Measurements from ENCODE around the gene STIM1. TPM values are rescaled to one million over a fixed set of nuclear protein-coding genes. Genes with fewer than 3 reads are reported as not detected.

The STIM1 gene
- total RNA-seq, 1 donor from 2014 or later = 12.3 TPM

DNA sequence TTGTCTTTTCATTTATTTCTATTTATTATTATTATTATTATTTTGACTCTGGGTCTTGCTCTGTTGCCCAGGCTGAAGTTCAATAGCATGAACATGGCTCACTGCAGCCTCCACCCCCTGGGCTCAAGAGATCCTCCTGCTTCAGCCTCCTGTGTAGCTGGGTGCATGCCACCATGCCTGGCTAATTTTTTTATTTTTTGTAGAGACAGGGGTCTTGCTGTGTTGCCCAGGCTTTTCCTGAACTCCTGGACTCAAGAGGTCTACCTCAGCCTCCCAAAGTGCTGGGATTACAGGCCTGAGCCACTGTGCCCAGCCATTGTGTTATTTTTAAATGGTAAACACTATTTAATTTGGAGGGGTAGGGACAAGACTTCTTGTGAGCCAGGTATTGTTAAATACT is 215.9 kb downstream of the STIM1 start:
- no peak for DNase-seq

DNA sequence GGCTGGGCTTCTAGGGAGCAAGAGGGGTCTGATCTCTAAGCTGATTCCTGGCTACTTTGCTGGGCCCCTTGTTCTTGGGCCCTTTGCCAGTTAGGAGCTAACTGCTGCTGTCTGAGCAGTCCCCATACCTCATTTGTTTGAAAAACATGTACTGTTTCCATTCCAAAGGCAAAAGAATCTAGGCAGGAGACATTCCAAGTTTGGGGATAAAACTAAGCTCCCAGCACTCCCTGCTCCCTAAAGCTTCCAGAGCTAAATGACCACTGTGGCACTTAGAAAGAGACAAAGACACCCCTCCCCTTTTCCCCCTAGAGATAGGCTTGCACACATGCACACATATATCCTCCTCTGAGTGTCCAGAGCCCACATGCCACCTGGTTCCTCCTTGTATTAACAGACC is 216.4 kb downstream of the STIM1 start:
- no peak for DNase-seq

DNA sequence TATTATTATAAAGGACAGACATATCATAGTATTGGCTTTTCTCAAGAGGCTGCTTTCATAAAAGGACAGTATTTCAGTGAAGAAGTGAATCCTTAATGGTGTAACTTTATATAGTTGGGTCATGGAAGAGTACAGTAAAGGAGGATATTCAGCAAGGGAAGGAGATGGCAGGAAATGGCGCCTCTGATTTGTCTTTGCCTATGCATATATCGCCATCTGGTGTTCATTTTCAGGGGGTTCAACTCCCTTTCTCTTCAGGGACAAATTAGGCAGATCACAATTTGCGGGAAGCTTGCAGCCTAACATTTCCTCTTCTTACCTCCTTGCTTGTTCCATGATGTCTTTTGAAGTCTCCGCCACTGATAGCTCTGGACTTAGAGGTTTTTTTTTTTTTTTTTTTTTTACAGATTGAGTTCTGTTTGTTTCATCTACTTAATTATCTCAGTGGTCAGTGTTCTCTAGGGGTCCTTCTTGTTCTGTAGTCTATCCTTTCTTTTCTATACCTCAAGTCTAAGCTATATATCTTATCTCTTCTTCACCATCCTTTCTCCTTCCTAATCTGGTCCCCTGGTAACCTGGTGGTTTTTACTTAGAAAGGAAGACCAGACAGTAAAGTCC is 217.3 kb downstream of the STIM1 start:
- peak; percentile 49 for DNase-seq

DNA sequence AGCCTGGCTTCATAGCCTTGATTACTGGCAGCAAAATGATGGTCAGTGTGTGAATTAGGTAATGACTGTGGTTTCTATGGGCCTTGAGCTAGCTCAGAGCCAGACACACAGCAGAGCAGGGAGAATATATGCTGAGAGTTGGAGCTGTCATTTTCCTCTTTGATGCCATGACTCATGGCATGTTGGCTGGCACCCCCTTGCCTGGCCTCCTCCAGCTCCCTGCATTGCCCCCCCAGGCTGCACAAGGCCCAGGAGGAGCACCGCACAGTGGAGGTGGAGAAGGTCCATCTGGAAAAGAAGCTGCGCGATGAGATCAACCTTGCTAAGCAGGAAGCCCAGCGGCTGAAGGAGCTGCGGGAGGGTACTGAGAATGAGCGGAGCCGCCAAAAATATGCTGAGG is 218.8 kb downstream of the STIM1 start:
- DNase-seq = no peak

DNA sequence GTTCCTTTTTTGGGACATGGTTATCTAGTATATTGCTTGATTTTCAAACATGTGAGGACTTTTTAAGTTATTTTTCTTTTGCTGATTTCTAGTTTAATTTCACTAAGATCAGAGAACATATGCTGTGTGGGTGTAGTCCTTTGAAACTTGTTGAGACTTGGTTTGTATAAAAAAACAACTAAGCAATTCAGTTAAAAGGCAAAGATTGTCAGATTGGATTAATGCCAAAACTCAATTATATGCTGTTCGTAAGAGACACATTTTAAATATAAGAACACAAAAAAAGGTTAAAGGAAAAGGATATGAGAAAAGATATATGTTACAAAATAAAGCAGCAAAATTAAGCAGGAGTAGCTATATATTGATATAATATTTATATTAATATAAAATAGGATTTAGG is 221.3 kb downstream of the STIM1 start:
- no peak for DNase-seq

DNA sequence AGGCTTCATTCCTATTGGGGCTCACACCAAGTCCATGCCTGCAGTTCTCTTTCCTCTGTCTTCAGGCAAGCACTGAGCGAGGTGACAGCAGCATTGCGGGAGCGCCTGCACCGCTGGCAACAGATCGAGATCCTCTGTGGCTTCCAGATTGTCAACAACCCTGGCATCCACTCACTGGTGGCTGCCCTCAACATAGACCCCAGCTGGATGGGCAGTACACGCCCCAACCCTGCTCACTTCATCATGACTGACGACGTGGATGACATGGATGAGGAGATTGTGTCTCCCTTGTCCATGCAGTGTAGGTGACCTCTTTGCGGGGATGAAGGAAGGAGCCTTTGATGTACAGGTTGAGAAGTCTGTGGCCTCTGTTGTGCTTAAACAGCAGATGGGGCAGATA is 227.7 kb downstream of the STIM1 start:
- DNase-seq = no peak

DNA sequence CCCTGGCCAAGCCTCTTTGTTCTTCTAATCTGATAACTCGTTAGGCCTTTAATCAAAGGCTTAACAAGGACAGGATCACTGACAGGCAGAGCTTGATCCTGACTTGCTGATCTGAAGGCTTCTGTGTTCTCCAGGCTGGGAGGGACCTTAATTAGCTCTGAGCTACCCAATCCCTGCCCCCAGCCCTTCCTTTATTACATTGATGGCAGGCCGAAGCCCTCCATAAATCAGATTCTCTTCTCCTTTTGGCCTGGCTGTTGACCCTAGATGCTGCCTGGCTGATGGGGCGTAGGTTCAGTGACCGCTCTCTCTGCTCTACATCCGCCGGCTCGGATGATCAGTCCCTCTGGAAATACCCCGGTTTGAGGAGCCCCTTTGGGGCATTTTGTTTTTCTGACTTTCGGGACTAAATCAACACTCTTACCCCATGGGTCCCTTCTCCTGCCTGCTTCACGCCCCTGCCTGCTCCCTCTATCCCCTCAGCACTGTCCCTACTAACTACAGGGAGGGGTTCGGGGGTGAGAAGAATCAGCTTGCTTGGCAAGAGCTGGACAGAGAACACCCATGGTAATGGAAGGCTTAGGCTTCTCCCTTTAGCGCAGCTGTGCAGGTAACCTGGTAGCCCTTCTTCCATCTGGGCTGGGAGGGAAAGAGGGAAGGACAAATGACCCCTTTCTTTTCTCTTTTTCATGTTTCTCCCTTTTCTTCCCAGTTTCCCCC is 229.1 kb downstream of the STIM1 start:
- DNase-seq = no peak

DNA sequence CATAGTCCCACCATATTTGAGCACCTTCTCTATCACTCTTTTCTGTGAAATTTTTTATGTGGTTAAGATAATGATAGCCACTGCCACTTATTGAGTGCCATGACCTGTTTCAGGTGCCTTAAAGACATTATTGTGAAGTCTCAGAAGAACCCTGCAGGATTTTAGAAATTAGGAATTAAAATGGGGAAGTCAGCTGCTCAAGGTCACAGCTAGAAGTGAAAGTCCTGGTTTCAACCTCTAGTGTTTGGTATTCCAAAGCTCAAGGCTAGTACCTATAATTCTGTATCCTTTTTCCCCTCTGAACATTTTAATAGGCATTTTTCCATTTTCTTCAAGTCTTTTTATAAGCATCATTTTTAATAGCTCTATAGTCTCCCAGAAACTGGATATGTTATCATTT is 230.1 kb downstream of the STIM1 start:
- no peak for DNase-seq

DNA sequence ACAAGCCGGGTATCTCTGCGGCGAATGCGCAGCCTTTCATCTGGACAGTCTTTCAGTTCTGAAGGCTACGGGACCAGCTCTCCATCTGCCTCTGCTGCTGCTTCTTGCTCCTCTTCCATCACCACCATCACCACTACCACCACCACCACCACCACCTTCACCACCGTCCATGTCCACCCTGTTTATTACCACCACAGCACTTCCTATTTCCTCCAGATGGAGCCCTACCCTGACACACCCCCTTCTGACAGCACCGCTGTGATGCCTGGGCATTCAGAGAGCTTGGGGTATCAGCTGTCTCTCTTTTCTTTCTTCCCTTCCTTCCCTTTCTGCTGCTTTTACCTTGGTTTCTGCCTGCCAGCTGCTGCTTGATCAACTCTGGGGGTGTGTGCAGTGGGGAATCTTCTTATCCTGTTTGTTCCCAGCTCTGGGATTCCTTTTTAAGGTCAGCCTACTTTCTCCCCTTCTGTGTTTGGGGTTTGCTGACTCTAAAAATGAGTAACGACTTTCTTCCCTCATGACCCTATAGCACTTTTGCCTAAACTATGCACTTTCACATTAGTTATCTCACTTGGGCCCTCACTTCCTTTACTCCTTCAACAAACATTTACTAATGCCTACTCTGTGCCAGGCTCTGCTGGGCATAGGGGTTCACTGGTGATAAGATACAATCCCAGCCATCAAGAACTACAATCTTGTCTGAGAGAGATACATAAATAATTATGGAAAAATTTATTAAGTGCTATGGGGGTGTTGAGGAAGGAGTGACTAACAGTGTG is 231.3 kb downstream of the STIM1 start:
- DNase-seq = no peak

DNA sequence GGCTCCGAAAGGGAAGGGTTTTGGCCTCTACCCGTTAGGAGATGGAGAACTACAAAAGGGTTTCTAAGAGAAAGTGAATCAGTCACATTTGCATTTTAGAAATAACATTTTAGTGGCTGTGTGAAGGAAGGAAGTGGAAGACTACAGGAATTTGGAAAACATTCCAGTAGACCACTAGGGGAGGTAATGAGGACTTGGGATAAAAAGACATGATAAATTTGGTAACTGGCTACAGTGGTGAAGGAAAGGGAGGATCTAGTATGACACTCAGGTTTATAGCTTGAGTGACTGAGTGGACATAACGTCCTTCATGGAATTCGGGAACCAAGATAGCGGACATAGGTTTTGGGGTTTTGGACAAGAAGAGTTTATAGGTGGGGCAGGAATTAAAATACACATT is 232.1 kb downstream of the STIM1 start:
- DNase-seq = no peak

DNA sequence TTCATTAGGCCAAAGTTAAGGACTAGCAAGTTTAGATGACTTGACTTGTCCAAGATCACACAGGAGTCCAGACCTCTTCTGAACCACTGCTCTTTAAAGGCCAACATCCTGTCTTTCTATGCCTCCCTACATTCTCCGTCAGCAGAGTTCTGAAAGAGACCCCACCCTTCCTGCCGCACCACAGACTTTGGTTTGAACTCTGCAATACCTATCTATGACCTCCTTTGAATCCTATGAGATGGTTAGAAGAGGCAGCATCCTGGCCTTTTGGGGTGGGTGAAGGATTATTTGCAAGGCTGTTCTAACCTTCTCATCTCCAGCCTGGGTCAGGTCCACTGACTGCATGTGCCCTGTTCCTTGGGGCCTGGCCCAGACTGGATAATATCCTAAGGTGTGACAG is 234.8 kb downstream of the STIM1 start:
- no peak for DNase-seq

DNA sequence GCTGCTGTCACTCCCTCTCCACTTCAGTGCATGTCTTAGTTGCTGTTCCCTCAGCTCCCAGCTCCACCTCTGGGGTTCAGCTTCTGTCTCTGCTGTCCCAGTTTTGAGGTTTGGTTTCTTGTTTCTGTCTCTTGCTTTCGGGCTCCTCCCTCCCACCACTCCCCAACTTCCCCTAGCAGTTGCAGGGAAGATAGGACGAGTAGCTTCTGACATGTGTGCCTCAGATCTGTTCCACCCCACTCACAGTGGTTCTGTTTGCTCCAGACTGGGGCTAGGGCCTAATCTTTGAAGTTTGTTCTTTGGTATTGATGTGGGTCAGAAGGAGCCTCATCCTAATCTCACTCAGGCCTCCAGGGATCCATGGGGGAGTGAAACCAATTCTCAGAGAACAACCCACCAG is 236.6 kb downstream of the STIM1 start:
- no peak for DNase-seq

DNA sequence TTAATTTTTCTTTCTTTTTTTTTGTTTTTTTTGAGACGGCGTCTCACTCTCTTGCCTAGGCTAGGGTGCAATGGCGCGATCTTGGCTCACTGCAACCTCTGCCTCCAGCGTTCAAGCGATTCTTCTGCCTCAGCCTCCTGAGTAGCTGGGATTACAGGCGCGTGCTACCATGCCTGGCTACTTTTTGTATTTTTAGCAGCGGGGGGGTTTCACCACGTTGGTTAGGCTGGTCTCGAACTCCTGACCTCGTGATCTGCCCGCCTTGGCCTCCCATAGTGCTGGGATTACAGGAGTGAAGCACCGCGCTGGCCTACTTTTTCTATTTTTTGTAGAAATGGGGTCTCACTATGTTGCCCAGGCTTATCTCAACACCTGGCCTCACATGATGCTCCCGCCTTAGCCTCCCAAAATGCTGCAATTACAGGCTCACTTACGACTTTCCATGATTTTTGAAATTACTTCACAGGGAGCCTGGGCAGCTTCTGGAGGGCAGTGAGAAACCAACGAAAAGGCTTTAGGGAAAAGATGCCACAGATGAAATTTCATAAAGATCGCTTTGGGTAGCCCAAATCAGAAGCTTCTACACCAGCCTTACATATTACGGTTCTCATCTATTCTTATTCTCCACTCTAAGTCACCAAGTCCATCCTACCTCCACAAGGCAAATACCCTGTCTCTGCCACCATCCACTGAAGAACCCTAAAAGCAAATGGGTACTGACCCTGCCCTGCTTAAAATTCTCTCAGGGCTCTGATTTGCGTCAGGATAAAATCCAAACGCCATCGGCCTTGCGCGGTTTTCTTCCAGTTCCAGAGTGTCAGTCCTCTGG is 238.3 kb downstream of the STIM1 start:
- no peak for DNase-seq

DNA sequence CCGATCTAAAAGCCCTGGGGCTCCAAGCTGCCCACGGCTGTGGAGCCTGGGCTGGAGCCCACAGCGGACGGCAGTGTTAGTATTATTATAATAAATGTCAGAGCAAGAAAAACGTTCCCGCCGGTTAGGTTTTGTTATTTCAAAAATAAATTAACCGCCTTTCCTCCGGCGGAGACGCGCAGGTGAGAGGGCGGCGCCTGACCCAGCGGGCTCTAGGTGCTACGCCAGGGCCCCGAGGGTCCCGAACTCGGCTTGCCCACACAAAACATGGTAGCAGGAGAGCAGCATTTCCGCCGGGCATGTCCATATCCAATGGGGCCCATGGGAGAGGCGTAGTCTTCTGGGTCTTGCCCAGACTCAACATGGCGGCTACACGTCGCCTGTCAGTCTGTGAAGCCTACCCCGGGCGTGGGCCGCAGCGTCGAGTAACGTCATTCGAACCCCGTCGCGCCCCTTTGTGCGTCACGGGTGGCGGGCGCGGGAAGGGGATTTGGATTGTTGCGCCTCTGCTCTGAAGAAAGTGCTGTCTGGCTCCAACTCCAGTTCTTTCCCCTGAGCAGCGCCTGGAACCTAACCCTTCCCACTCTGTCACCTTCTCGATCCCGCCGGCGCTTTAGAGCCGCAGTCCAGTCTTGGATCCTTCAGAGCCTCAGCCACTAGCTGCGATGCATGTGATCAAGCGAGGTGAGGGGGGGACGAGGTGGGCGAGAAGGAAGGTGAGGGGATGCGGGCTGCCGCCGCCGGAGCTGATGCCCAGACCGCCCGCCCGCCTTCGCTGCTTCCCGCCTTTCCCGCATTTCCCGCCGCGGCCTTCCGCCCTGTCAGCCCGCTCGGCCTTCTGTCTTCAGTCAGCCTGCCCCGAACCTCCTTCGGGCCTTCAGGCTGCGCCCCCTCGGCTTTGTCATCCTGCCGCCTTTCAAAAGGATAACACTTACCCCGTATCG is 239.2 kb downstream of the STIM1 start, which contains the start of gene RRM1:
RRM1 (plus strand) TSS at position 452 of the 944 bp plus-strand sequence; CDS start at position 666, 214 bp downstream.
- DNase-seq = peak; percentile 96

DNA sequence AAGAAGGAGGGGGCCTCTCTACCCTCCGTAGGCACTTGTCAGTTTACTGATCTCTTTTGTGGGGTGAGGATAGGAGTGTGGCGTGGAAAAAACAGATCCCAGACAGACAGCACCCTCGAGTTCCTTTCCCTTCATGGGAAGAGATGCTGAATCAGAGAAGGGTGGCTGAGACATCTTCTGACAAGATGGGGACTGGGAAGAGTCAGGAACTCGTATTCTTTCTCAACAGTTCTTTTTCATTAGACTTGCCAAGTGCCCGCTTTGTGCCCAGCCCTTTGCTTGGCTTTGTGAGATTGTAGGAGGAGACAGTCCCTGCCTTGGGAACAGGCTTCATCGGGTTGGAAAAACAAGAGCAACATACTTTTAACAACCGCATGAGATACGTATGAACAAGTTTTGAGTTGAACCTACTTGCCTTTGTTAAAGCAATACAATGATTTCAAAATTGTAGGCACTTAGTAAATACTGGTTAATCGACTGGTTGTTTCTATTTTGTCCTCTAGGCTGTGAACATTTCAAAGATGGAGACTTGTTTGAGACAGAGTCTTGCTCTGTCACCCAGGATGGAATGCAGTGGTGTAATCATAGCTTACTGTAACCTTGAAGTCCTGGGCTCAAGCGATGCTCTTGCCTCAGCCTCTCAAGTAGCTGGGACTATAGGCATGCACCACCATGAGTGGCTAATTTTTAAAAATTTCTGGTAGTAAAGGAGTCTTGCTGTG is 240.2 kb downstream of the STIM1 start:
- DNase-seq = no peak

DNA sequence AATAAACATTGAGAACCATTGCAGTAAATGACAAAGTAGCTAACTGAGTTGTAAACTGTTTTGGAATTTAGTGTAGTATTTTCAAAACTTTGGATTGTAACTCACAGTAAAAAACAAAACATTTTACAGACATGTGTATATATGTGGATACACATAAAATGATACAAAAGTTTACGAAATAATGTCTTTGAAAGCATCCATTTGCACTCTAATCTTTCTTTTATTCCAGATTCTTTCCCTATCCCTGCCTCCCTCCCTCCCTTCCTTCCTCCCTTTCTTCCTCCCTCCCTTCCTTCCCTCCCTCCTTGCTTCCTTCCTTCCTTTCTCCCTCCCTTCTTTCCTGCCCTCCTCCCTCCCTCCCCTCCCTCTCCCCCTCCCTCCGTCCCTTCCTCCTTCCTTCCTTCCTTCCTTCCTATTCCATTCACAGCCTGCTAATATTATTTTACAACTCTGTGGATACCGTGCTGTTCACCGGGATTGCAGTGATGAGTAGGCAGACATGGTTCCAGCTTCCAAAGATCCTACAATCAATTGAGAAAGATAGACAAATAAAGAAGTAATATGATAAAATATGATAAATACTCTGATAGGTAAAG is 242.7 kb downstream of the STIM1 start:
- no peak for DNase-seq

DNA sequence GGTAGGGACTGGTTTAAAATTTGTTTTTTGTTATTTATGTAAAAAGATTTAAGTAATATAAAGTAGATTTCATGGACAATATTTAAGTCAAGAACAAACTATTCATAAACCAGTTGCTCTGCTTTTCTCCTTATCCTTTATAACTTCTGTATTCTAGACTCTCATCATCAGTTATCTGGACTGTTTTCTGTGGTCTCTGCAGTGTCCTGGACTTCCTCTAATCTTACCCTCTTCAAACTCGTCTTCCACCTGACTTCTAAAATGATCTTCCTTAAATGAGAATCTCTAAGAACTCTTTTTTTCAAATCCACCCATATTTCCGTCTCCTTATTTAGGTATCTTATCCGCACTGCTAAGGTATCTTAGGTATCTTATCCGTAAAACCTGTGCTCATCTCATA is 247.2 kb downstream of the STIM1 start:
- DNase-seq = no peak

DNA sequence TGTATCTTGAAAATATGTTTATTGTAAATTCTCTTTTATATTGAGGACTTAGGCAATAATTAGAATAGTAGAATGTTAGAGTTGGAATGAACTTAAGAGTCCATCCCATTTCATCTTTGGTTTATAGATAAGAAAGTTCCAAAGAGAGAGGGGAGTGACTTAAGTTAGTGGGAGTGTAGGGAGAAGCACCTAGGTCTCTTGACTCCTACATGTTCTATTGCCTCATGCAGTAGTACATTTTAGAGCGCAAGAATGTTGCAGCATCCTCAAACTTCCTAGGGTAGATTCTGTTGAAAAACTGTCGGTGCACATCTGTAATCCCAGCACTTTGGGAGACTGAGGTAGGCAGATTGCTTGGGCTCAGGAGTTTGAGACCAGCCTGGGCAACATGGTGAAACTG is 247.8 kb downstream of the STIM1 start:
- DNase-seq = no peak

DNA sequence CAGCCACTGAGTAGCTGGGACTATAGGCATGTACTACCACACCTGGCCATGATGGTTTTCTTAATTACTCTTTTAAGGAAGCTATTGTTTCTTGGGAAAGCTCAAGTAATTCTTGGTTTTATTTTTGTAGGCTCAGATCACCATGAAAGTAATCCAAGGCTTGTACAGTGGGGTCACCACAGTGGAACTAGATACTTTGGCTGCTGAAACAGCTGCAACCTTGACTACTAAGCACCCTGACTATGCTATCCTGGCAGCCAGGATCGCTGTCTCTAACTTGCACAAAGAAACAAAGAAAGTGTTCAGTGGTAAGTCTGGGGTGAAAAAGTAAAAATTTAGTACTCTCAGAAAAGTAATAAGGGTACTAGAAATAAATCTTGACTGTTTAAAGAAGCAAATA is 250.5 kb downstream of the STIM1 start:
- DNase-seq = no peak

DNA sequence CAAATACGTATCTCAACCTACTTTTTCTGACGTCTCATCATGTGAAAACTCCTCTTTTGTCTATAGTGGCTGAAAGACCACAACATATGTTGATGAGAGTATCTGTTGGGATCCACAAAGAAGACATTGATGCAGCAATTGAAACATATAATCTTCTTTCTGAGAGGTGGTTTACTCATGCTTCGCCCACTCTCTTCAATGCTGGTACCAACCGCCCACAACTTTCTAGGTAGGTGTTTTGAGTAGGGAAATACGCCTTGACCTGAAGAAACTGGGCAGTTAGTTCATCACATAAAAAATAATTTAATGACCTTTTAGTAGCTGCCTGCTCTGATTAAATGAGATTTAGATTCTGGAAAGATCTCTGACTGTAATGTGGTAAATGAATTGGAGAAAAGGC is 256.4 kb downstream of the STIM1 start:
- DNase-seq = no peak

Data from occipital lobe (tissue), 2 donors.